ENCODE data around the gene GALK2. TPM values are rescaled to one million over a fixed set of nuclear protein-coding genes. Genes with fewer than 3 reads are reported as not detected.

GALK2 gene
- total and polyA plus RNA-seq, 2 of the 4 experiments (the other 2 are of a cell fraction) = 27.0 to 63.6 TPM

GRCh38 chr15:49199666-49200065 lies 29.6 kb downstream of the GALK2 start:
- Histone ChIP-seq H4K8ac (ENCODE audit: low read depth in 2 of 2, low read length in 2 of 2) (peak overlapping the region in 1 of 2 experiments; percentile 55; a peak in 1 of 4 replicates), H2BK20ac (ENCODE audit: low read depth, low read length) (no peak overlapping the region), H3K4me3 (ENCODE audit: insufficient read depth, low read depth, low read length) (no peak overlapping the region), H2BK15ac (ENCODE audit: low read depth, low read length) (no peak overlapping the region), H2AK9ac (replicated peaks; ENCODE audit: low read depth, low read length, poor library complexity) (no peak overlapping the region), H3K9me3 (ENCODE audit: control insufficient read depth, insufficient read depth, low read length) (no peaks in the 10 kb centered on the region), H3K9ac (ENCODE audit: low read depth, low read length) (no peak overlapping the region), H3K14ac (replicated peaks; ENCODE audit: low read depth, low read length) (0 out of 2 replicates have a peak overlapping the region, but pooled peaks have one; percentile 64), H2BK120ac (ENCODE audit: low read depth, low read length) (no peak overlapping the region), H2AK5ac (ENCODE audit: low read depth, low read length) (no peak overlapping the region), H3K56ac (ENCODE audit: extremely low read depth, insufficient read depth, low read length) (no peak overlapping the region), H3K79me1 (ENCODE audit: low read depth in 1 of 2, low read length in 2 of 2) (peaks cover 19 to 29% of the 10 kb centered on the region in 2 experiments), H3K27ac (ENCODE audit: insufficient read depth, low read length) (no peak overlapping the region), H3K36me3 (ENCODE audit: control insufficient read depth, insufficient read depth, low read length) (peaks cover 5% of the 10 kb centered on the region; the same call in 1 of the 2 replicates), H3K9me1 (ENCODE audit: insufficient read depth, low read length) (peaks cover 5% of the 10 kb centered on the region; the same call in 1 of the 2 replicates), H3K4me2 (ENCODE audit: low read depth, low read length) (peak overlapping the region; percentile 44; the same call in 1 of the 2 replicates), H3K18ac (ENCODE audit: low read depth, low read length) (no peak overlapping the region), H3K23ac (ENCODE audit: low read depth, low read length) (no peak overlapping the region), H3K4ac (ENCODE audit: low read depth, low read length) (no peak overlapping the region), H3K27me3 (ENCODE audit: control insufficient read depth, insufficient read depth, low read length) (no peaks in the 10 kb centered on the region), H4K20me1 (ENCODE audit: insufficient read depth, low read length) (no peaks in the 10 kb centered on the region; the same call in 1 of the 2 replicates), H2BK5ac (ENCODE audit: low read depth, low read length, poor library complexity, severe bottlenecking) (peak overlapping the region; percentile 63), H4K5ac (ENCODE audit: low read depth, low read length) (no peak overlapping the region), H3K4me1 (ENCODE audit: control insufficient read depth, insufficient read depth, low read length) (peaks cover 2% of the 10 kb centered on the region; the same call in 1 of the 2 replicates), H4K91ac (ENCODE audit: insufficient read depth, low read depth, low read length) (no peak overlapping the region), H2AFZ (replicated peaks; ENCODE audit: low read length, poor library complexity) (no peak overlapping the region)
- CTCF ChIA-PET = interaction anchor here (1.2 kb wide), 1 partner anchor 12 kb away, joined by 4 read pairs; no protein-coding TSS in a partner anchor
- no peak for TF ChIP-seq BHLHE40 (IDR thresholded peaks at IDR 0.05; ENCODE audit: low read depth, low read length)
- TF ChIP-seq ELK1 (IDR thresholded peaks at IDR 0.05; ENCODE audit: borderline replicate concordance, low read depth, low read length) = no peak
- TF ChIP-seq CEBPB (IDR thresholded peaks at IDR 0.05; ENCODE audit: low read depth, low read length) = no peak
- no peak for TF ChIP-seq MAZ (IDR thresholded peaks at IDR 0.05; ENCODE audit: borderline replicate concordance, low read depth, low read length)
- no peak for TF ChIP-seq CHD1 (IDR thresholded peaks at IDR 0.05; ENCODE audit: low read depth, low read length)
- TF ChIP-seq MXI1 (IDR thresholded peaks at IDR 0.05; ENCODE audit: borderline replicate concordance, low read depth, low read length) = no peak
- TF ChIP-seq FOS (IDR thresholded peaks at IDR 0.05; ENCODE audit: low read depth, low read length) = no peak
- no peak for TF ChIP-seq POLR2A (IDR thresholded peaks at IDR 0.05; ENCODE audit: low read depth, low read length)
- no peak for TF ChIP-seq NFE2L2 (IDR thresholded peaks at IDR 0.05; ENCODE audit: low read depth, low read length)
- TF ChIP-seq RFX5 (IDR thresholded peaks at IDR 0.05; ENCODE audit: low read depth, low read length) = no peak
- no peak for TF ChIP-seq RCOR1 (IDR thresholded peaks at IDR 0.05; ENCODE audit: insufficient replicate concordance, low read length)
- TF ChIP-seq SMC3 (IDR thresholded peaks at IDR 0.05; ENCODE audit: low read depth, low read length) = no peak
- TF ChIP-seq RAD21 (IDR thresholded peaks at IDR 0.05; ENCODE audit: low read length) = no peak
- dilution Hi-C loops (cut with HindIII; ENCODE audit: low sequenced_read_pairs, unreplicated experiment) = no loop called here
- BruUV-seq (replicated peaks) = no TSS peak
- in situ Hi-C loops (cut with MboI; ENCODE audit: low sequenced_read_pairs) = no loop called here
- DNase-seq (peak; percentile 63), ATAC-seq (ENCODE audit: low read depth) (peak; percentile 75)
- POLR2A ChIA-PET (ENCODE audit: unreplicated experiment) = interaction anchor here (0.6 kb wide), 1 partner anchor 20 kb away, joined by 14 read pairs; no protein-coding TSS in a partner anchor
- 83% methylated on average over 1 of the region's 3 CpGs; no CpG with 5 or more reads in 1 of the 2 experiments for WGBS, 2 experiments (ENCODE audit: extremely low coverage in 2 of 2, insufficient read length in 1 of 2)
- intact Hi-C loops (cut with micrococcal nuclease) = loop anchor here (5.0 kb wide), 1 partner anchor 37 kb away; no protein-coding TSS in a partner anchor
